Lower leg skin (tissue), 4 donors: ENCODE results near the gene DYNC2H1. TPM values are rescaled to one million over a fixed set of nuclear protein-coding genes. Genes with fewer than 3 reads are reported as not detected.

Experiments used
- DNase-seq, 2 donors: peaks; one replicate each; pipeline ENCODE4 v3.0.0-alpha.2; 2019; ENCODE audit warnings: low spot score in 2 of 2
- H3K4me3 ChIP-seq: fragments of 200-600 bp; sonication (generic); 2 replicates; pipeline ENCODE4 v1.5.1; 2017; ENCODE audit warnings: mild to moderate bottlenecking, low read depth; ENCODE audit not compliant: poor library complexity, severe bottlenecking
- CTCF ChIP-seq, 3 donors: fragments of 450-650 bp; IDR thresholded peaks; one replicate each; pipeline ENCODE4 v1.5.1; 2016; ENCODE audit warnings: antibody characterized with exemption in 3 of 3, mild to moderate bottlenecking in 3 of 3, moderate library complexity in 2 of 3
- POLR2A ChIP-seq, 2 donors: fragments of 450-650 bp; IDR thresholded peaks; one replicate each; pipeline ENCODE4 v1.6.1; 2016 to 2017; ENCODE audit warnings: antibody characterized with exemption in 2 of 2, mild to moderate bottlenecking in 1 of 2, moderate library complexity in 1 of 2
- WGBS, 2 donors: methylation state at CpG; one replicate each; pipeline ENCODE4 v1.1.5; 2018; 5-methylcytosine and 5-hydroxymethylcytosine counted together
- intact Hi-C: fragments of 100-400 bp; cut with DNase I; formaldehyde crosslinking; loops from one replicate; pipeline ENCODE4 v1.15.0; 2023; ENCODE audit warnings: low total_unique reads
- total RNA-seq, 4 donors: library from RNA; depleted of rRNA; stranded (reverse); fragments of >200 nt; gene quantifications; one replicate each; pipeline ENCODE4 v1.1.0, GENCODE V29; 2016

Gene DYNC2H1
- total RNA-seq, 4 donors from 2014 or later = 8.9 to 25.8 (median 13.8) TPM

- H3K4me3 ChIP-seq = no peak overlapping the region
- no peak for DNase-seq
- intact Hi-C loops = no loop called here
- TF ChIP-seq CTCF (IDR thresholded peaks at IDR 0.05) (no peak), POLR2A (IDR thresholded peaks at IDR 0.05) (no peak)
Measured at GRCh38 chr11:103086461-103086860, 22.8 kb upstream of the DYNC2H1 start.

- WGBS, 2 donors = 1 to 2% methylated on average over 26 of the region's 26 CpGs
- DNase-seq = peak in 1 of 2 donors; percentile 88
- peak overlapping the region; percentile 83 for H3K4me3 ChIP-seq
- intact Hi-C loops = no loop called here
- no peak for TF ChIP-seq POLR2A (IDR thresholded peaks at IDR 0.05)
- no peak for TF ChIP-seq CTCF (IDR thresholded peaks at IDR 0.05)
Measured at GRCh38 chr11:103091064-103091800, 18.0 kb upstream of the DYNC2H1 start.

GRCh38 chr11:103091801-103092524 is 17.3 kb upstream of the DYNC2H1 start, which contains the start of gene DCUN1D5:
TSS of gene DCUN1D5 (minus strand) at chr11:103092160. CDS start at chr11:103091872, 288 bp downstream.
- intact Hi-C loops = no loop called here
- TF ChIP-seq POLR2A (IDR thresholded peaks at IDR 0.05) (no peak), CTCF (IDR thresholded peaks at IDR 0.05) (no peak)
- peak; percentile 95 to 99 for DNase-seq
- WGBS, 2 donors = 0 to 1% methylated on average over 19 to 47 of the region's 54 CpGs
- peak within 1 kb of the TSS; percentile 83 for H3K4me3 ChIP-seq

- TF ChIP-seq CTCF (IDR thresholded peaks at IDR 0.05) = no peak
- TF ChIP-seq POLR2A (IDR thresholded peaks at IDR 0.05) = no peak
- DNase-seq = no peak
- intact Hi-C loops = no loop called here
- H3K4me3 ChIP-seq = no peak overlapping the region
Measured at GRCh38 chr11:103097279-103097678, 11.9 kb upstream of the DYNC2H1 start.

GRCh38 chr11:103109818-103110388 is 677 bp downstream of the DYNC2H1 start:
- peak overlapping the region; percentile 51 for H3K4me3 ChIP-seq
- WGBS, 2 donors = 18 to 22% methylated on average over 26 of the region's 26 CpGs
- no peak for DNase-seq
- intact Hi-C loops = no loop called here
- TF ChIP-seq CTCF (IDR thresholded peaks at IDR 0.05) (no peak), POLR2A (IDR thresholded peaks at IDR 0.05) (no peak)
